Measurements from ENCODE around the gene UGT1A3. TPM values are rescaled to one million over a fixed set of nuclear protein-coding genes. Genes with fewer than 3 reads are reported as not detected.
"Not testable (repeated sequence)": the region's sequence is repeated elsewhere in the genome, so short reads cannot be mapped to it uniquely, and the experiment has no call there.

The UGT1A3 gene
- total and polyA plus RNA-seq, 11 donors = not detected

DNA sequence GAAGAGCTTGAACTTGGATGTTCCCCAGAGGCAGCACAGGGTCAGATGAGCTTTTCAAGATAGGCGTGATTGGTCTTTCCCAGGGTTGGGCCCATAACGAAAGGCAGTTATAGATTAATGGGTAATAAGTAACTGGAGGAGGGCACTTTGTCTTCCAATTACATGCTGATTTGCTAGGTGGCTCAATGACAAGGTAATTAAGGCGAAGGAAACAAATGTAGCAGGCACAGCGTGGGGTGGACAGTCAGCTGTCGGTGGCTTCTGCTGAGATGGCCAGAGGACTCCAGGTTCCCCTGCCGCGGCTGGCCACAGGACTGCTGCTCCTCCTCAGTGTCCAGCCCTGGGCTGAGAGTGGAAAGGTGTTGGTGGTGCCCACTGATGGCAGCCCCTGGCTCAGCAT lies 10.3 kb upstream of the UGT1A3 start, which contains the start of gene UGT1A4:
UGT1A4 (plus strand) TSS at position 185 of the 400 bp plus-strand sequence; CDS start at position 270, 85 bp downstream.
- Histone ChIP-seq H3K4me3 (no peak within 1 kb of the TSS), H3K36me3 (no peaks in the 10 kb centered on the region), H3K4me1 (no peaks in the 10 kb centered on the region), H3K27me3 (peaks cover 0 to 33% (median 6%) of the 10 kb centered on the region in 9 donors), H3K9me3 (no peaks in the 10 kb centered on the region), H3K27ac (no peak within 1 kb of the TSS)
- intact Hi-C loops (cut with DNase I) = loop anchor here in 1 of 10 donors (10.0 kb wide), 1 partner anchor 274 kb away; no protein-coding TSS in a partner anchor
- no peak for DNase-seq
- no peak for ATAC-seq
- WGBS, 4 donors = 80 to 84% (median 83%) methylated on average over 7 of the region's 7 CpGs
- TF ChIP-seq, protein P1, sequence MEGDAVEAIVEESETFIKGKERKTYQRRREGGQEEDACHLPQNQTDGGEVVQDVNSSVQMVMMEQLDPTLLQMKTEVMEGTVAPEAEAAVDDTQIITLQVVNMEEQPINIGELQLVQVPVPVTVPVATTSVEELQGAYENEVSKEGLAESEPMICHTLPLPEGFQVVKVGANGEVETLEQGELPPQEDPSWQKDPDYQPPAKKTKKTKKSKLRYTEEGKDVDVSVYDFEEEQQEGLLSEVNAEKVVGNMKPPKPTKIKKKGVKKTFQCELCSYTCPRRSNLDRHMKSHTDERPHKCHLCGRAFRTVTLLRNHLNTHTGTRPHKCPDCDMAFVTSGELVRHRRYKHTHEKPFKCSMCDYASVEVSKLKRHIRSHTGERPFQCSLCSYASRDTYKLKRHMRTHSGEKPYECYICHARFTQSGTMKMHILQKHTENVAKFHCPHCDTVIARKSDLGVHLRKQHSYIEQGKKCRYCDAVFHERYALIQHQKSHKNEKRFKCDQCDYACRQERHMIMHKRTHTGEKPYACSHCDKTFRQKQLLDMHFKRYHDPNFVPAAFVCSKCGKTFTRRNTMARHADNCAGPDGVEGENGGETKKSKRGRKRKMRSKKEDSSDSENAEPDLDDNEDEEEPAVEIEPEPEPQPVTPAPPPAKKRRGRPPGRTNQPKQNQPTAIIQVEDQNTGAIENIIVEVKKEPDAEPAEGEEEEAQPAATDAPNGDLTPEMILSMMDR (IDR thresholded peaks at IDR 0.05) = no peak
- TF ChIP-seq POLR2A (IDR thresholded peaks at IDR 0.05) = no peak

DNA sequence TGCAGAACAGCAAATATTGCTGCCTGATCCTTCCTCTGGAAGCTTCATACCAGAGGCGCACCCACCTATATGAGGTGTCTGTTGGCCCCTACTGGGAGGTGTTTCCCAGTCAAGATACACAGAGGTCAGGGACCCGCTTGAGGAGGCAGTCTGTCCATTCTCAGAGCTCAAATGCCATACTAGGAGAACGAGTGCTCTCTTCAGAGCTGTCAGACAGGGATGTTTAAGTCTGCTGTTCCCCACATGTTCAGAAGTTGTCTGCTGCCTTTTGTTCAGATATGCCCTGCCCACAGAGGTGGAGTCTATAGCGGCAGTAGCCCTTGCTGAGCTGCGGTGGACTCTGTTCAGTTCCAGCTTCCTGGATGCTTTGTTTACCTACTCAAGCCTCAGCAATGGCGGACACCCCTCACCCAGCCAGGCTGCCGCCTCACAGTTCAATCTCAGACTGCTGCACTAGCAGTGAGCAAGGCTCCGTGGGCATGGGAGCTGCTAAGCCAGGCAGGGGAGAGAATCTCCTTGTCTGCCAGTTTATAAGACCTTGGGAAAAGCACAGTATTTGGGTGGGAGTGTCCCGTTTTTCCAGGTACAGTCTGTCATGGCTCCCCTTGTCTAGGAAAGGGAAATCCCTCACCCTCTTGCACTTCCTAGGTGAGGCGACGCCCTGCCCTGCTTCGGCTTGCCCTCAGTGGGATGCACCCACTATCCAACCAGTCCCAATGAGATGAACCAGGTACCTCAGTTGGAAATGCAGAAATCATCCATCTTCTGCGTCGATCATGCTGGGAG lies 8.2 kb downstream of the UGT1A3 start:
- H3K27ac ChIP-seq; ATAC-seq; H3K36me3 ChIP-seq; DNase-seq; H3K4me3 ChIP-seq; H3K9me3 ChIP-seq; intact Hi-C loops (cut with DNase I); H3K4me1 ChIP-seq: not testable (repeated sequence)
- peaks cover 0 to 14% (median 0%) of the 10 kb centered on the region in 9 donors for H3K27me3 ChIP-seq
- 81 to 87% (median 83%) methylated on average over 10 to 14 of the region's 14 CpGs for WGBS, 4 donors

DNA sequence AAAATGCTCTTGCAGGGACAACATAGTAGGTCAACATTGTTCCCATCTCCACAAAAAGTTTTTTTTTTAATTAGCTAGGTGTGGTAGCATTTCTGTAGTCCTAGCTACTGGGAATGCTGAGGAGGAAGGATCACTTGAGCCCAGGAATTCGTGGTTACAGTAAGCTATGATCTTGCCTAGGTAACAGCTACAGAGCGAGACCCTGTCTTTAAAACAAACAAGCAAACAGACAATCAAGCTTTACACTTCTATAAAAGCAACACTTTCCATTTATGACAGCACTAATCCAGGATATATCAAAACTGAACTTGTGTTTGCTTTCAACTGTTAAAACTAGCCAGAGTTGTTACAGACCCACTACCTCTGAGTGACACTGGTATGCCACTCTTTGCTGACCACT lies 12.0 kb downstream of the UGT1A3 start:
- WGBS, 4 donors = 61 to 77% (median 68%) methylated on average over 2 of the region's 2 CpGs
- TF ChIP-seq, protein P1 (IDR thresholded peaks at IDR 0.05) = no peak
- no peak for TF ChIP-seq POLR2A (IDR thresholded peaks at IDR 0.05)
- Histone ChIP-seq H3K27me3 (peaks cover 0 to 14% (median 0%) of the 10 kb centered on the region in 9 donors), H3K4me3 (no peak overlapping the region), H3K36me3 (no peaks in the 10 kb centered on the region), H3K9me3 (no peaks in the 10 kb centered on the region), H3K4me1 (no peaks in the 10 kb centered on the region), H3K27ac (no peak overlapping the region)
- DNase-seq (no peak), ATAC-seq (no peak)
- intact Hi-C loops (cut with DNase I) = no loop called here

DNA sequence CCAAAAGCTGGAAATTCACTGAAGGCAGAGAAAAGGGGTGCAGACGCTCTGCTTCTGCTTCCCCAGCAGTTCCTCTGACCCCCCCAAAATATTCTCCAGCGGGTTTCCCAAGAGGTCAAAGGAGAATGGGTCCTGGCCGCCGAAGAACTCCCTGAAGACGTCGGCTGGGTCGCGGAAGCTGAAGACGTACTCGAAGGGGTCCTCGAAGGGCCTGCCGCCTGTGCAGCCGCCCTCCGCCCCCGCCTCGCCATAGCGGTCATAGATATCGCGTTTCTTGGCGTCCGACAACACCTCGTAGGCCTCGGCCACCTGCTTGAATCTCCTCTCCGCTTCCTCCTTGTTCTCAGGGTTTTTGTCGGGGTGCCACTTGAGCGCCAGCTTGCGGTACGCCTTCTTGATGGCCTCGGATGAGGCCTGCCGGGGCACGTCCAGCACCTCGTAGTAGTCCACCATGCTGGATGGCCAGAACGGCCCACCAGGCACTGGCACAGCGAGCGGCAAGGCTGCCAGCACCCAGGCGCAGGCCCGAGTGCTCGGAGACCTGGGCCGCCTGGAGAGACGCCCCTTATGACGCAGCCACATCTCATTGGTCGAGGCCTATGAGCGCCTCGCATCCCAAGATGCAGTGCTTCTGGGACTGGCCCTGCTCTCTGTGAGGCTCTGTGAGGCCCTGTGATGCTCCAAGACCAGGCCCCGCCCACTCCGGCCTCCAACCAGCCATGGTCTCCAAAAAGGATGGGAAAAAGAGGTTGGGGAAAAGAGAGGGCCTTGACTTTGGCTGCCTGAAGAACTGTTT lies 14.8 kb downstream of the UGT1A3 start:
- WGBS, 4 donors = 89 to 91% (median 91%) methylated on average over 37 to 46 of the region's 46 CpGs
- intact Hi-C loops (cut with DNase I) = no loop called here

More for the DNA sequence above, 14.8 kb downstream of the UGT1A3 start:
- DNase-seq = no peak
- Histone ChIP-seq H3K4me3 (no peak overlapping the region), H3K27me3 (peaks cover 0 to 6% (median 0%) of the 10 kb centered on the region in 9 donors), H3K9me3 (no peaks in the 10 kb centered on the region), H3K36me3 (no peaks in the 10 kb centered on the region), H3K27ac (no peak overlapping the region), H3K4me1 (no peaks in the 10 kb centered on the region)
- TF ChIP-seq, protein P1 (IDR thresholded peaks at IDR 0.05) = no peak
- TF ChIP-seq POLR2A (IDR thresholded peaks at IDR 0.05) = no peak
- ATAC-seq = no peak

All from heart left ventricle (tissue), 16 donors.